NT2/D1 (cell line): ENCODE measurements around the gene CYP26C1.

ENCODE experiments used
- DNase-seq: peaks from one replicate; pipeline ENCODE4 v3.0.0-alpha.2; 2011; ENCODE audit warnings: low read depth, low spot score
- H3K27me3 ChIP-seq: 2 replicates; pipeline ENCODE4 v1.6.0; 2011; ENCODE audit warnings: mild to moderate bottlenecking; ENCODE audit not compliant: insufficient read length, insufficient read depth
- H3K36me3 ChIP-seq: 2 replicates; pipeline ENCODE4 v1.6.1; 2011; ENCODE audit warnings: mild to moderate bottlenecking, low read length, mixed read lengths; ENCODE audit not compliant: insufficient read depth, insufficient read length
- H3K4me1 ChIP-seq: 2 replicates; pipeline ENCODE4 v1.5.1; 2011; ENCODE audit not compliant: insufficient read depth, insufficient read length
- H3K4me3 ChIP-seq: 2 replicates; pipeline ENCODE4 v1.5.1; 2011; ENCODE audit warnings: low read depth; ENCODE audit not compliant: insufficient read length
- H3K9ac ChIP-seq: 2 replicates; pipeline ENCODE4 v1.6.0; 2011; ENCODE audit warnings: low read depth; ENCODE audit not compliant: insufficient read length
- H3K9me3 ChIP-seq: 2 replicates; pipeline ENCODE4 v1.5.1; 2011; ENCODE audit warnings: mild to moderate bottlenecking, low read length; ENCODE audit not compliant: insufficient read depth
- SUZ12 ChIP-seq: IDR thresholded peaks from 2 replicates; pipeline ENCODE4 v1.6.1; 2011; ENCODE audit not compliant: insufficient read length, insufficient read depth; ENCODE audit errors: extremely low read depth
- YY1 ChIP-seq: IDR thresholded peaks from 2 replicates; pipeline ENCODE4 v1.6.1; 2011; ENCODE audit not compliant: insufficient read length, insufficient read depth
- ZNF274 ChIP-seq: IDR thresholded peaks from 2 replicates; pipeline ENCODE4 v1.6.1; 2011; ENCODE audit warnings: mild to moderate bottlenecking, low read depth, low read length

Gene CYP26C1

GRCh38 chr10:93074597-93075368 lies 14.2 kb downstream of the CYP26C1 start:
- DNase-seq: no peak
- TF ChIP-seq ZNF274 (no peak), SUZ12 (no peak), YY1 (no peak)
- peak overlapping the region; percentile 49 for H3K4me3 ChIP-seq
- H3K9me3 ChIP-seq: no peaks in the 10 kb centered on the region
- peaks cover 94% of the 10 kb centered on the region for H3K27me3 ChIP-seq
- no peaks in the 10 kb centered on the region for H3K36me3 ChIP-seq
- peak overlapping the region; percentile 53 for H3K9ac ChIP-seq
- H3K4me1 ChIP-seq: peaks cover 2% of the 10 kb centered on the region

- TF ChIP-seq SUZ12 (peak; percentile 31), YY1 (no peak)
These were observed 15.0 kb downstream of the CYP26C1 start for GRCh38 chr10:93075369-93076221.

GRCh38 chr10:93076871-93077270 lies 16.3 kb downstream of the CYP26C1 start:
- H3K36me3 ChIP-seq: no peaks in the 10 kb centered on the region
- H3K9me3 ChIP-seq: no peaks in the 10 kb centered on the region
- H3K9ac ChIP-seq: no peak overlapping the region
- H3K27me3 ChIP-seq: peaks cover 90% of the 10 kb centered on the region
- TF ChIP-seq ZNF274: no peak
- no peak for TF ChIP-seq YY1
- TF ChIP-seq SUZ12: no peak
- no peak overlapping the region for H3K4me3 ChIP-seq
- DNase-seq: no peak
- peaks cover 2% of the 10 kb centered on the region for H3K4me1 ChIP-seq

More at GRCh38 chr10:93075369-93076221, 15.0 kb downstream of the CYP26C1 start:
- Histone ChIP-seq H3K4me3 (no peak overlapping the region), H3K4me1 (peaks cover 2% of the 10 kb centered on the region), H3K9me3 (no peaks in the 10 kb centered on the region), H3K9ac (no peak overlapping the region), H3K36me3 (no peaks in the 10 kb centered on the region), H3K27me3 (peaks cover 88% of the 10 kb centered on the region)
- no peak for DNase-seq

- H3K4me1 ChIP-seq: no peaks in the 10 kb centered on the region
- no peak for DNase-seq
- H3K9ac ChIP-seq: no peak overlapping the region
- H3K36me3 ChIP-seq: no peaks in the 10 kb centered on the region
- no peaks in the 10 kb centered on the region for H3K9me3 ChIP-seq
- no peak overlapping the region for H3K4me3 ChIP-seq
- H3K27me3 ChIP-seq: peaks cover 81% of the 10 kb centered on the region
- TF ChIP-seq SUZ12 (no peak), YY1 (no peak), ZNF274 (no peak)
These were observed 17.3 kb downstream of the CYP26C1 start for GRCh38 chr10:93077860-93078337.

GRCh38 chr10:93079663-93080349 lies 19.2 kb downstream of the CYP26C1 start:
- DNase-seq: no peak
- Histone ChIP-seq H3K4me3 (no peak overlapping the region), H3K9ac (no peak overlapping the region), H3K27me3 (peaks cover 68% of the 10 kb centered on the region), H3K36me3 (no peaks in the 10 kb centered on the region), H3K9me3 (no peaks in the 10 kb centered on the region), H3K4me1 (no peaks in the 10 kb centered on the region)
- TF ChIP-seq ZNF274 (no peak), YY1 (no peak), SUZ12 (no peak)

- no peak for TF ChIP-seq ZNF274
- no peak for TF ChIP-seq SUZ12
- TF ChIP-seq YY1: no peak
- no peak overlapping the region for H3K4me3 ChIP-seq
- no peaks in the 10 kb centered on the region for H3K4me1 ChIP-seq
- H3K36me3 ChIP-seq: no peaks in the 10 kb centered on the region
- H3K9me3 ChIP-seq: no peaks in the 10 kb centered on the region
- H3K9ac ChIP-seq: no peak overlapping the region
- no peak for DNase-seq
- H3K27me3 ChIP-seq: peaks cover 61% of the 10 kb centered on the region
These were observed 19.9 kb downstream of the CYP26C1 start for GRCh38 chr10:93080350-93081046.
